Calu3 (cell line): ENCODE results near the gene OSBPL7. TPM values are rescaled to one million over a fixed set of nuclear protein-coding genes. Genes with fewer than 3 reads are reported as not detected.

ENCODE experiments used
- BruUV-seq: library from RNA; stranded (reverse); fragments of 400-500 nt; replicated peaks from 2 replicates; lab custom pipeline; 2021; lab: Mats Ljungman, UMichigan
- CTCF ChIA-PET: fragments of 300-600 bp; sonication (Branson Sonifier 250); formaldehyde crosslinking; loops from one replicate; lab custom pipeline; 2022; ENCODE audit warnings: antibody characterized with exemption; lab: Charles Lee
- DNase-seq: peaks from one replicate; pipeline ENCODE4 v3.0.0; 2022
- H3K27ac Mint-ChIP-seq: one replicate; pipeline ENCODE4 v1.8.0; 2022; ENCODE audit warnings: mixed read lengths; ENCODE audit not compliant: unreplicated experiment
- H3K27me3 Mint-ChIP-seq: one replicate; pipeline ENCODE4 v1.8.0; 2022; ENCODE audit warnings: mixed read lengths; ENCODE audit not compliant: unreplicated experiment
- H3K36me3 Mint-ChIP-seq: one replicate; pipeline ENCODE4 v1.8.0; 2022; ENCODE audit warnings: mild to moderate bottlenecking, moderate library complexity, mixed read lengths; ENCODE audit not compliant: insufficient read depth, unreplicated experiment
- H3K4me1 Mint-ChIP-seq: one replicate; pipeline ENCODE4 v1.8.0; 2022; ENCODE audit warnings: mild to moderate bottlenecking, low read depth, mixed read lengths; ENCODE audit not compliant: unreplicated experiment
- H3K4me3 Mint-ChIP-seq: one replicate; pipeline ENCODE4 v1.8.0; 2022; ENCODE audit warnings: mild to moderate bottlenecking, low read depth, moderate library complexity, mixed read lengths; ENCODE audit not compliant: unreplicated experiment
- H3K9me3 Mint-ChIP-seq: one replicate; pipeline ENCODE4 v1.8.0; 2022; ENCODE audit warnings: low read depth, mixed read lengths; ENCODE audit not compliant: unreplicated experiment
- CTCF ChIP-seq: fragments of 200-600 bp; IDR thresholded peaks from one replicate; pipeline ENCODE4 v1.8.0; 2022; ENCODE audit warnings: antibody characterized with exemption; ENCODE audit not compliant: unreplicated experiment
- intact Hi-C: fragments of 100-400 bp; cut with micrococcal nuclease; formaldehyde crosslinking; loops from one replicate; pipeline ENCODE4 v1.10.0; 2022; ENCODE audit not compliant: unreplicated experiment
- total RNA-seq: library from RNA; stranded (reverse); gene quantifications from 2 replicates; pipeline ENCODE4 v1.2.3, GENCODE V29; 2022

Gene OSBPL7
- total RNA-seq, 1 experiment from 2014 or later = 58.4 TPM

DNA sequence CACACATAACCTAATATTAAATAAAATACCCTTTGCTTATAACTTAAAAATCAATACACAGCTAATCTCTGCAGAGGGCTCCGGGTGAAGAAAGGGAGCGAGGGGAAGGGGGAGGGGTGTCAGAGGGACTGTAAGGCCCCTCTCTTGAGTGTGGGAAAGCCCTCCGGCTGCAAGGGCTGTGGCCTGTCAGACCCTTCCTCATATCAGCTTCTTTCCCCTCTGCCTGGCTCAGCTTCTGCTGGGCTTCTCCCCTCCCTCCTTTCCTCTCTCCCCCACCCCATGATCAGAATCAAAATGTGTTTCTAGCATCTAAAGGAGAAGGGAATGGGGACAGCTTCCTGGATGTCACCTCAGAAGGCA, 24.1 kb upstream of the OSBPL7 start:
- intact Hi-C loops = loop anchor here (10.0 kb wide), 1 partner anchor 99 kb away; the partner anchor contains the start of gene PNPO
- BruUV-seq = no TSS peak
- H3K27ac Mint-ChIP-seq = no peak overlapping the region
- H3K27me3 Mint-ChIP-seq = peaks cover 17% of the 10 kb centered on the region
- H3K4me3 Mint-ChIP-seq = no peak overlapping the region
- no peak for TF ChIP-seq CTCF
- CTCF ChIA-PET = interaction anchor here (0.7 to 7.5 kb wide), 3 partner anchors 25 to 45 kb away, joined by 3 to 137 read pairs (median 3); no protein-coding TSS in a partner anchor
- no peaks in the 10 kb centered on the region for H3K9me3 Mint-ChIP-seq
- H3K36me3 Mint-ChIP-seq = peaks cover 11% of the 10 kb centered on the region
- no peak for DNase-seq
- peaks cover 31% of the 10 kb centered on the region for H3K4me1 Mint-ChIP-seq

- no peak overlapping the region for H3K4me3 Mint-ChIP-seq
- TF ChIP-seq CTCF = peak; percentile 74
- CTCF ChIA-PET = interaction anchor here (0.6 to 7.5 kb wide), 6 partner anchors 25 to 744 kb away, joined by 3 to 137 read pairs (median 3); no protein-coding TSS in a partner anchor
- H3K27ac Mint-ChIP-seq = no peak overlapping the region
- H3K27me3 Mint-ChIP-seq = peaks cover 15% of the 10 kb centered on the region
- no TSS peak for BruUV-seq
- peaks cover 14% of the 10 kb centered on the region for H3K36me3 Mint-ChIP-seq
- no peaks in the 10 kb centered on the region for H3K9me3 Mint-ChIP-seq
- DNase-seq = no peak
- H3K4me1 Mint-ChIP-seq = peaks cover 26% of the 10 kb centered on the region
- intact Hi-C loops = loop anchor here (10.0 kb wide), 1 partner anchor 100 kb away; the partner anchor contains the start of gene PNPO
Measured at GRCh38 chr17:47844814-47845715, 23.5 kb upstream of the OSBPL7 start.

- peaks cover 6% of the 10 kb centered on the region for H3K27me3 Mint-ChIP-seq
- intact Hi-C loops = loop anchor here (10.0 kb wide), 1 partner anchor 101 kb away; the partner anchor contains the start of gene PNPO
- H3K36me3 Mint-ChIP-seq = peaks cover 14% of the 10 kb centered on the region
- DNase-seq = no peak
- no TSS peak for BruUV-seq
- no peak overlapping the region for H3K4me3 Mint-ChIP-seq
- H3K4me1 Mint-ChIP-seq = peaks cover 26% of the 10 kb centered on the region
- H3K9me3 Mint-ChIP-seq = no peaks in the 10 kb centered on the region
- no peak for TF ChIP-seq CTCF
- CTCF ChIA-PET = interaction anchor here (0.6 to 7.5 kb wide), 5 partner anchors 37 to 743 kb away, joined by 3 to 137 read pairs (median 5); no protein-coding TSS in a partner anchor
- no peak overlapping the region for H3K27ac Mint-ChIP-seq
Measured at GRCh38 chr17:47844227-47844626, 22.6 kb upstream of the OSBPL7 start.

- Mint-ChIP-seq H3K9me3 (no peaks in the 10 kb centered on the region), H3K27me3 (no peaks in the 10 kb centered on the region), H3K27ac (no peak overlapping the region), H3K4me1 (peaks cover 26% of the 10 kb centered on the region), H3K4me3 (no peak overlapping the region), H3K36me3 (peaks cover 14% of the 10 kb centered on the region)
- DNase-seq = no peak
- TF ChIP-seq CTCF = no peak
- BruUV-seq = no TSS peak
- CTCF ChIA-PET = interaction anchor here (0.7 to 7.5 kb wide), 16 partner anchors 8 to 175 kb away, joined by 3 to 137 read pairs (median 6); partner anchors contain the start of genes CDK5RAP3, LRRC46, MRPL10 and SP2
- intact Hi-C loops = loop anchor here (2.0 to 10.0 kb wide), 2 partner anchors 101 to 175 kb away; partner anchors contain the start of gene PNPO
Measured at GRCh38 chr17:47843391-47843730, 21.8 kb upstream of the OSBPL7 start.
